Measurements from ENCODE around the gene PRPF39.
"Not testable (repeated sequence)": the region's sequence is repeated elsewhere in the genome, so short reads cannot be mapped to it uniquely, and the experiment has no call there.

PRPF39 gene, protein sequence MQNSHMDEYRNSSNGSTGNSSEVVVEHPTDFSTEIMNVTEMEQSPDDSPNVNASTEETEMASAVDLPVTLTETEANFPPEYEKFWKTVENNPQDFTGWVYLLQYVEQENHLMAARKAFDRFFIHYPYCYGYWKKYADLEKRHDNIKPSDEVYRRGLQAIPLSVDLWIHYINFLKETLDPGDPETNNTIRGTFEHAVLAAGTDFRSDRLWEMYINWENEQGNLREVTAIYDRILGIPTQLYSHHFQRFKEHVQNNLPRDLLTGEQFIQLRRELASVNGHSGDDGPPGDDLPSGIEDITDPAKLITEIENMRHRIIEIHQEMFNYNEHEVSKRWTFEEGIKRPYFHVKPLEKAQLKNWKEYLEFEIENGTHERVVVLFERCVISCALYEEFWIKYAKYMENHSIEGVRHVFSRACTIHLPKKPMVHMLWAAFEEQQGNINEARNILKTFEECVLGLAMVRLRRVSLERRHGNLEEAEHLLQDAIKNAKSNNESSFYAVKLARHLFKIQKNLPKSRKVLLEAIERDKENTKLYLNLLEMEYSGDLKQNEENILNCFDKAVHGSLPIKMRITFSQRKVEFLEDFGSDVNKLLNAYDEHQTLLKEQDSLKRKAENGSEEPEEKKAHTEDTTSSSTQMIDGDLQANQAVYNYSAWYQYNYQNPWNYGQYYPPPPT
- total RNA-seq: 89.4 to 91.7 reads per million in 2 experiments

GRCh38 chr14:45083976-45084722, at the start of gene PRPF39:
Gene PRPF39, plus strand, starts transcription at chr14:45084116. Its CDS starts 11,124 bp downstream, at chr14:45095240.
- DNase-seq (ENCODE audit: low read depth): peak; percentile 92

GRCh38 chr14:45034730-45035129, 49.2 kb upstream of the PRPF39 start:
- no peak for DNase-seq (ENCODE audit: low read depth)

GRCh38 chr14:45038256-45038655, 45.7 kb upstream of the PRPF39 start:
- no peak for DNase-seq (ENCODE audit: low read depth)

DNA sequence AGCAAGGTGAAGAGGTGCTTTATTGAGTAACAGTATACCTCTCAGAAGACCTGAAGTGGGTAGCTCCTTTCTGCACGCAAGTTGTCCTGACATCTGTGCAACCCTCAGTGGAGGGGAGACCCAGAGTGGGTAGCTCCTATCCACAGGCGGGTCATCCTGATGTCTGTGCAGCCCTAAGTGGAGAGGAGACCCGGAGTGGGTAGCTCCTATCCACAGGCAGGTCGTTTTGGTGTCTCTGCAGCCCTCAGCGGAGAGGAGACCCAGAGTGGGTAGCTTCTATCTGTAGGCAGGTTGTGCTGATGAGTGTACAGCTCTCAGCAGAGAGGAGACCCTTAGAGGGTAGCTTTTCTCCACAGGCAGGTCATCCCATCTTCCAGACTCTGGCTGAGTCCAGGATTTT, 45.1 kb upstream of the PRPF39 start:
- no peak for DNase-seq (ENCODE audit: low read depth)

GRCh38 chr14:45039390-45039789, 44.5 kb upstream of the PRPF39 start:
- DNase-seq (ENCODE audit: low read depth): no peak

DNA sequence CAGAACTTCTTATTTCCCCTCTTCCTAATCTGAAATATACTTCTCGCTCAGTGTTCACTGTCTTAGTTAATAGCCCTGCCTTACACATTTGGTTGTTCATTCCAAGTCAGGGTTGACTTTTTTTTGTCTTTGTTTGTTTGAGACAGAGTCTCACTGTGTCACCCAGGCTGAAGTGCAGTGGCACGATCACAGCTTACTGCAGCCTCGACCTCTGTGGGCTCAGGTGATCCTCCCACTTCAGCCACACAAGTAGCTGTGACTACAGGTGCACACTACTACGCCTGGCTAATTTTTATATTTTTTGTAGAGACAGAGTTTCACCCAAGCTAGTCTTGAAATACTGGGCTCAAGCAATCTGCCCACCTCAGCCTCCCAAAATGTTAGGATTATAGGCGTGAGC, 42.3 kb upstream of the PRPF39 start:
- DNase-seq (ENCODE audit: low read depth): no peak

DNA sequence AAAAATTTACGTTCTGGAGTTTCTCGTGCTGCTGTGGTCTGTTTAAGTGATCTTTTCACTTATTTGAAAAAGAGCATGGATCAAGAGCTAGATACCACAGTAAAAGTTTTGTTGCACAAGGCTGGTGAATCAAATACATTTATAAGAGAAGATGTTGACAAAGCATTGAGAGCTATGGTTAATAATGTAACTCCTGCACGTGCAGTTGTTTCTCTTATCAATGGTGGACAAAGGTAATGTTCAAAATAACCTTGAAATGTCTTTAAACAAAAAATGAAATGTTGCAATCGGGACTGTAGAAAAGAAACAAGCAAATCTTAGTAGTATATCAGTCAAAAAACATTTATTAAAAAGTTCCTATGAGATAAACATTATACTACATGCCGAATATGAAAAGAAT, 39.3 kb upstream of the PRPF39 start:
- DNase-seq (ENCODE audit: low read depth): no peak

GRCh38 chr14:45048385-45048784, 35.5 kb upstream of the PRPF39 start:
- DNase-seq (ENCODE audit: low read depth): no peak

DNA sequence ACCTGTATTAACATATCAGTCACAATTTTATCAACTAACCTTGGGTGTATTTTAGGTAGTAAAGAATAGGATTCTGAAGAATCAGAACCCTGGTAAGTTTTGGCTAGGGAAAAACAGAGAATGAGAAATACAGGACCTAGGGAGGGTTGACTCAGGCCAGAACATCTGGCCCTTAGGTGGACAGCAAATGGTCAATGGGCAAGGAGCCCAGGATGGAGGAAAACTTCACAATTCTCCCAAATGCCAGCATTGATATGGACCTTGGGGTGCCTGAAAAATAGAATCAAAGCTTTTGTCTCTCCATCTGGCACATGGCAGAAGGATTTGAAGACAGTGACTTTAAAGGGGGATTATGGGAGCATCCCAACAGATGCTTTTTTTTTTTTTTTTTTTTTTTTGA, 32.7 kb upstream of the PRPF39 start:
- DNase-seq (ENCODE audit: low read depth): no peak

DNA sequence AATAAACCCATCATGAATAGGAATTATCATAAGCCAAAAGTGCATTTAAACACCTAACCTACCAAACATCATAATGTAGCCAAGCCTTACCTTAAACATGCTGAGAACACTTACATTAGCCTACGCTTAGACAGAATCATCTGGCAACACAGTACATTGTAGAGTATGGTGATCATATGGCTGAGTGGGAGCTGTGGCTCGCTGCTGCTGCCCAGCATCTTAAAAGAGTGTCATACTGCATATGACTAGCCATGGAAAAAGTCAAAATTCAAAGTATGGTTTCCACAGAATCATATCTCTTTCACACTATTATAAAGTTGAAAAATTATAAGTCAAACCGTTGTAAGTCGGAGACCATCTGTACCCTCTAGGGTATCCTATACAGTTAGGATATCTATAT, 32.0 kb upstream of the PRPF39 start:
- no peak for DNase-seq (ENCODE audit: low read depth)

DNA sequence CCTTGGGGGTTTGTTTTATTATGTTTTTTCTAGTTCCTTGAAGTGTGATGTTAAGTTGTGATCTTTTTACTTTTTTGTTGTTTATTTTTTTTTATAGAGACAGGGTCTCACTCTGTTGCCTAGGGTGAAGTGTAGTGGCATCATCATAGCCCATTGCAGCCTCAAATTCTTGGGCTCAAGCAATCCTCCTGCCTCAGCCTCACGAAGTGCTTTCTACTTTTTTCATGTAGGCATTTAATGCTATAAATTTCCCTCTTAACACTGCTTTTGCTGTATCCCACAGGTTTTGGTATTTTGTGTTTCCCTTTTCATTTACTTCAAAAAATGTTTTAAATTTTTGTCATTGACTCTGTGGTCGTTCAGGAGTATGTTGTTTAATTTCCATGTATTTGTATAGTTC, 26.6 kb upstream of the PRPF39 start:
- DNase-seq (ENCODE audit: low read depth): no peak

GRCh38 chr14:45057881-45058364, 26.0 kb upstream of the PRPF39 start:
- no peak for DNase-seq (ENCODE audit: low read depth)

GRCh38 chr14:45060551-45060950, 23.4 kb upstream of the PRPF39 start:
- no peak for DNase-seq (ENCODE audit: low read depth)

GRCh38 chr14:45065540-45065939, 18.4 kb upstream of the PRPF39 start:
- no peak for DNase-seq (ENCODE audit: low read depth)

DNA sequence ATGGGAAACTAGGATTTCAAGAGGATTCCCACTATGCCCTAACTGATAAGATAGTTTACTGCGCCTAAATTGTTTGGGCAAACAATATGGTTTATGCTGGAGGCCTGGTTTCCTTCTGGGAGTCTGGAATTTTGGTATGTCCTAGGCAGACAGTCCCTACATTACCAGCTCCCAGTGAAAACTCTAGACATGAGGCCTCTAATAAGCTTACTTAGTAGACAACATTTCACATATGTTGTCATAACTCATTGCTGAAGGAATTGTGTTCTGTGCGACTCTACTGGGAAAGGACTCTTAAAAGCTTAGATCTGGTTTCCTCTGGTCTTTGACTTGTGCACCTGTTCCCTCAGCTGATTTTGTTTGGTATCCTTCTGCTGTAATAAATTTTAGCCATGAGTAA, 18.0 kb upstream of the PRPF39 start:
- DNase-seq (ENCODE audit: low read depth): no peak

GRCh38 chr14:45066667-45067066, 17.2 kb upstream of the PRPF39 start:
- DNase-seq (ENCODE audit: low read depth): no peak

DNA sequence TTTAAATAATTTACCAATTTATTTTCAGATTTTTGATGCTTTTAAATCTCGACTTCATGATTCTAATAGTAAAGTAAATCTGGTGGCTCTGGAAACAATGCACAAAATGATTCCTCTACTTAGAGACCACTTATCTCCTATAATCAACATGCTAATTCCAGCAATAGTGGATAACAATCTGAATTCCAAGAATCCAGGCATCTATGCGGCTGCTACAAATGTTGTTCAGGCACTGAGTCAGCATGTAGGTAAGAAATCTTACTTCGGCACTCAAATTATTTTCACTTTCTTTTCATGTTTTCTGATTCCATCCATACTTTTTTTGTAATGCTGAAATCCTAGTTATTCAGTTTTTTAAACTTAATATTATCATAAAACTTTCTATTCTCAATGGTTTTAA, 15.5 kb upstream of the PRPF39 start:
- no peak for DNase-seq (ENCODE audit: low read depth)

- no peak for DNase-seq (ENCODE audit: low read depth)
These were observed 13.7 kb upstream of the PRPF39 start for GRCh38 chr14:45070215-45070614.

DNA sequence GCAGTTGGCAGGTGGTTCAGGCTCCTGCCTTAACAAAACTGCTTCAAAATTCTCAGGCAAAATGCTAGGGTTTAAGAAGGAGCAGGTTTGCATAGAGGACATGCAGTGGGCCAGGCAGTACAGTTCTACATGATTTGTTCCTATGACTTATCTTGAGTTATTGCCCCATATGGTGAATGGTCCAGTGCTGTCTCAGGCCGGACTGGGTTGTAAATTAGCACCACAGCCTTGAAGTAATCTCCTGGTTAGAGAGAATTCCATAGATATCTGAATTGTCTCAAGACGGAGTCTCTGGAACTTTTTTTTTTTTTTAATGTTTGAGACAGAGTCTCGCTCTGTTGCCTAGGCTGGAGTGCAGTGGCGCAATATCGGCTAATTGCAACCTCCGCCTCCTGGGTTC, 11.8 kb upstream of the PRPF39 start:
- no peak for DNase-seq (ENCODE audit: low read depth)

- no peak for DNase-seq (ENCODE audit: low read depth)
These were observed 10.6 kb upstream of the PRPF39 start for GRCh38 chr14:45073231-45073879.

GRCh38 chr14:45078323-45078722, 5.6 kb upstream of the PRPF39 start:
- no peak for DNase-seq (ENCODE audit: low read depth)

GRCh38 chr14:45080416-45080968, 3.4 kb upstream of the PRPF39 start:
- DNase-seq (ENCODE audit: low read depth): not testable (repeated sequence)
